ENCODE results near the gene UGT1A7. TPM values are rescaled to one million over a fixed set of nuclear protein-coding genes. Genes with fewer than 3 reads are reported as not detected.

UGT1A7 gene
- polyA plus RNA-seq, 3 donors, result not detected

- H3K27ac Mint-ChIP-seq, result no peak overlapping the region
- DNase-seq, result no peak
- no peaks in the 10 kb centered on the region for H3K79me2 ChIP-seq (ENCODE audit: insufficient read depth, low read length)
- WGBS (ENCODE audit: insufficient coverage), result 66% methylated on average over 3 of the region's 6 CpGs
- no peaks in the 10 kb centered on the region for H4K20me1 ChIP-seq (ENCODE audit: insufficient read depth, low read length)
- H3K9me3 Mint-ChIP-seq, result no peaks in the 10 kb centered on the region
- H3K9ac ChIP-seq (ENCODE audit: insufficient read depth, low read length, poor library complexity, severe bottlenecking), result no peak overlapping the region
- TF ChIP-seq, protein P1, sequence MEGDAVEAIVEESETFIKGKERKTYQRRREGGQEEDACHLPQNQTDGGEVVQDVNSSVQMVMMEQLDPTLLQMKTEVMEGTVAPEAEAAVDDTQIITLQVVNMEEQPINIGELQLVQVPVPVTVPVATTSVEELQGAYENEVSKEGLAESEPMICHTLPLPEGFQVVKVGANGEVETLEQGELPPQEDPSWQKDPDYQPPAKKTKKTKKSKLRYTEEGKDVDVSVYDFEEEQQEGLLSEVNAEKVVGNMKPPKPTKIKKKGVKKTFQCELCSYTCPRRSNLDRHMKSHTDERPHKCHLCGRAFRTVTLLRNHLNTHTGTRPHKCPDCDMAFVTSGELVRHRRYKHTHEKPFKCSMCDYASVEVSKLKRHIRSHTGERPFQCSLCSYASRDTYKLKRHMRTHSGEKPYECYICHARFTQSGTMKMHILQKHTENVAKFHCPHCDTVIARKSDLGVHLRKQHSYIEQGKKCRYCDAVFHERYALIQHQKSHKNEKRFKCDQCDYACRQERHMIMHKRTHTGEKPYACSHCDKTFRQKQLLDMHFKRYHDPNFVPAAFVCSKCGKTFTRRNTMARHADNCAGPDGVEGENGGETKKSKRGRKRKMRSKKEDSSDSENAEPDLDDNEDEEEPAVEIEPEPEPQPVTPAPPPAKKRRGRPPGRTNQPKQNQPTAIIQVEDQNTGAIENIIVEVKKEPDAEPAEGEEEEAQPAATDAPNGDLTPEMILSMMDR (IDR thresholded peaks at IDR 0.05), result no peak
- H3K9me3 ChIP-seq (replicated peaks in 1 of 2; ENCODE audit: control insufficient read depth in 1 of 2, insufficient read depth in 1 of 2, low read length in 2 of 2), result no peaks in the 10 kb centered on the region
- no peak overlapping the region for H3K27ac ChIP-seq (ENCODE audit: low read depth in 1 of 2, low read length in 2 of 2)
- no peaks in the 10 kb centered on the region for H3K27me3 ChIP-seq (ENCODE audit: control insufficient read depth in 2 of 2, insufficient read depth in 2 of 2, low read length in 2 of 2)
- no peak overlapping the region for H3K4me2 ChIP-seq (replicated peaks; ENCODE audit: extremely low read depth, low read length, poor library complexity, severe bottlenecking)
- peaks cover 0 to 7% (median 2%) of the 10 kb centered on the region in 3 donors for H3K27me3 Mint-ChIP-seq (ENCODE audit: low read depth in 3 of 3)
- H3K4me3 ChIP-seq (replicated peaks in 1 of 3; ENCODE audit: low read depth in 2 of 3, low read length in 3 of 3), result no peak overlapping the region
- no peak overlapping the region for H2AFZ ChIP-seq (ENCODE audit: insufficient read depth, low read depth, low read length, poor library complexity, severe bottlenecking)
- peaks cover 4 to 8% of the 10 kb centered on the region in 2 donors for H3K4me1 ChIP-seq (ENCODE audit: control insufficient read depth in 1 of 2, insufficient read depth in 2 of 2, low read length in 2 of 2)
- H3K36me3 Mint-ChIP-seq, result no peaks in the 10 kb centered on the region
- intact Hi-C loops (cut with micrococcal nuclease), result no loop called here
- H3K4me3 Mint-ChIP-seq, result no peak overlapping the region
- H3K4me1 Mint-ChIP-seq, result peaks cover 7% of the 10 kb centered on the region
- no peaks in the 10 kb centered on the region for H3K36me3 ChIP-seq (replicated peaks in 1 of 2; ENCODE audit: control insufficient read depth in 1 of 2, insufficient read depth in 2 of 2, low read length in 2 of 2)
These were observed 139.0 kb downstream of the UGT1A7 start for GRCh38 chr2:233820774-233821105.

GRCh38 chr2:233821196-233821595 lies 139.5 kb downstream of the UGT1A7 start:
- Histone ChIP-seq H3K9me3 (replicated peaks in 1 of 2; ENCODE audit: control insufficient read depth in 1 of 2, insufficient read depth in 1 of 2, low read length in 2 of 2) (no peaks in the 10 kb centered on the region), H3K36me3 (replicated peaks in 1 of 2; ENCODE audit: control insufficient read depth in 1 of 2, insufficient read depth in 2 of 2, low read length in 2 of 2) (no peaks in the 10 kb centered on the region), H4K20me1 (ENCODE audit: insufficient read depth, low read length) (no peaks in the 10 kb centered on the region), H3K27ac (ENCODE audit: low read depth in 1 of 2, low read length in 2 of 2) (no peak overlapping the region), H3K27me3 (ENCODE audit: control insufficient read depth in 2 of 2, insufficient read depth in 2 of 2, low read length in 2 of 2) (no peaks in the 10 kb centered on the region), H3K4me2 (replicated peaks; ENCODE audit: extremely low read depth, low read length, poor library complexity, severe bottlenecking) (no peak overlapping the region), H3K79me2 (ENCODE audit: insufficient read depth, low read length) (no peaks in the 10 kb centered on the region), H3K4me3 (replicated peaks in 1 of 3; ENCODE audit: low read depth in 2 of 3, low read length in 3 of 3) (no peak overlapping the region), H3K9ac (ENCODE audit: insufficient read depth, low read length, poor library complexity, severe bottlenecking) (no peak overlapping the region), H3K4me1 (ENCODE audit: control insufficient read depth in 1 of 2, insufficient read depth in 2 of 2, low read length in 2 of 2) (peaks cover 4 to 8% of the 10 kb centered on the region in 2 donors), H2AFZ (ENCODE audit: insufficient read depth, low read depth, low read length, poor library complexity, severe bottlenecking) (no peak overlapping the region)
- Mint-ChIP-seq H3K27ac (no peak overlapping the region), H3K36me3 (no peaks in the 10 kb centered on the region), H3K4me3 (no peak overlapping the region), H3K4me1 (peaks cover 7% of the 10 kb centered on the region), H3K9me3 (peaks cover 0 to 3% (median 0%) of the 10 kb centered on the region in 7 donors), H3K27me3 (ENCODE audit: low read depth in 3 of 3) (peaks cover 2 to 6% (median 2%) of the 10 kb centered on the region in 3 donors)
- TF ChIP-seq, protein P1 (IDR thresholded peaks at IDR 0.05), result no peak
- intact Hi-C loops (cut with micrococcal nuclease), result no loop called here
- no peak for DNase-seq
- 83% methylated on average over 1 of the region's 3 CpGs for WGBS (ENCODE audit: insufficient coverage)

Measured in CD14-positive monocyte (primary cell).